SJCRH30 (cell line): ENCODE measurements around the gene CARD9. TPM values are rescaled to one million over a fixed set of nuclear protein-coding genes. Genes with fewer than 3 reads are reported as not detected.

Experiments
- DNase-seq, 2 experiments: peaks; one replicate each; pipeline ENCODE4 v3.0.0-alpha.2; 2015 to 2020
- H3K27ac ChIP-seq: fragments of 250-450 bp; sonication (Bioruptor Pico); 2 replicates; pipeline ENCODE4 v1.5.1; 2020; ENCODE audit warnings: mild to moderate bottlenecking, moderate library complexity
- H3K27me3 ChIP-seq: fragments of 250-450 bp; sonication (Bioruptor Pico); 2 replicates; pipeline ENCODE4 v1.5.1; 2020; ENCODE audit warnings: mild to moderate bottlenecking, moderate library complexity
- H3K36me3 ChIP-seq: fragments of 250-450 bp; sonication (Bioruptor Pico); 2 replicates; pipeline ENCODE4 v1.5.1; 2020; ENCODE audit warnings: mild to moderate bottlenecking, moderate library complexity
- H3K4me1 ChIP-seq: fragments of 250-450 bp; sonication (Bioruptor Pico); 2 replicates; pipeline ENCODE4 v1.5.1; 2020; ENCODE audit warnings: mild to moderate bottlenecking, moderate library complexity
- H3K4me3 ChIP-seq: fragments of 250-450 bp; sonication (Bioruptor Pico); 2 replicates; pipeline ENCODE4 v1.5.1; 2020; ENCODE audit warnings: mild to moderate bottlenecking, moderate library complexity
- H3K9me3 ChIP-seq: fragments of 250-450 bp; sonication (Bioruptor Pico); replicated peaks from 2 replicates; pipeline ENCODE4 v1.5.1; 2020; ENCODE audit warnings: mild to moderate bottlenecking, moderate library complexity
- total RNA-seq: library from RNA; depleted of rRNA; stranded (reverse); fragments of >200 nt; shearing (Covaris generic); gene quantifications from 2 replicates; pipeline ENCODE4 v1.2.3, GENCODE V29; 2014

CARD9 gene
- total RNA-seq, 1 experiment from 2014 or later: 11.8 TPM

DNA sequence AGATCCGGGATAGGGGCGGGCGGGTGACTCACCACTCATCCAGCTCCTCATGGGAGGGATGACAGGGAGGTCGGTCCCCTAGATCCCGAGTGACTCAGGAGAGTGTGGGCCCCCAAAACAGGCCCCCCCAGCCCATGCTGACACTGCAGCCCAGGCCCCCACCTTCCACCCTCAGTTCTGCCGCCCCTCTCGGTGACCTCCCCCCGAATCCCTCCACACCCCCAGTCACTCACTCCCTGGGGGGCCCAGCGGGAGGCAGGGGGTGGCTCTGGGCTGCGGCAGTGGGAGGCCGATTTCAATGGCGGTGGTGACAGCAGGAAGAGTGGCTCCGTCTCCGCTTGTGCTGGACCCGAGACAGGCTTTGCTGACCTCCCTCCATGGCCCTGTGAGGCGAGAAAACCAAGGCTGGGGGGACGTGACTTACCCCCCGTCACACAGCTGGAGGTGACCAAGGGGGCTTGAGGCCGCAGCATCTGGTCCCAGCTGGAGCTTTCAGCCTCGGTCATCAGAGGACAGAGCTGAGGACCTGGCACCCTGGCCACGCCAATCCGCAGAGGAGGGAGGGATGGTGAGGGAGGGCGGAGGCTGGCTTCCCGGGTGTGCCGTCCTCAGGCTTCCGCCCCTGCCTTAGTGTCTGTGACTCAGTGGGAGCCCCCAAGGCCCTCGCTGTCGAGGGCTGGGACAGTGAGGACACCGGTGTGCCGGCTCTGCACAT lies 37.2 kb downstream of the CARD9 start:
- no peaks in the 10 kb centered on the region for H3K9me3 ChIP-seq
- no peak overlapping the region for H3K4me3 ChIP-seq
- peaks cover 62% of the 10 kb centered on the region for H3K36me3 ChIP-seq
- H3K27ac ChIP-seq: no peak overlapping the region
- no peaks in the 10 kb centered on the region for H3K4me1 ChIP-seq
- H3K27me3 ChIP-seq: no peaks in the 10 kb centered on the region
- no peak for DNase-seq

DNA sequence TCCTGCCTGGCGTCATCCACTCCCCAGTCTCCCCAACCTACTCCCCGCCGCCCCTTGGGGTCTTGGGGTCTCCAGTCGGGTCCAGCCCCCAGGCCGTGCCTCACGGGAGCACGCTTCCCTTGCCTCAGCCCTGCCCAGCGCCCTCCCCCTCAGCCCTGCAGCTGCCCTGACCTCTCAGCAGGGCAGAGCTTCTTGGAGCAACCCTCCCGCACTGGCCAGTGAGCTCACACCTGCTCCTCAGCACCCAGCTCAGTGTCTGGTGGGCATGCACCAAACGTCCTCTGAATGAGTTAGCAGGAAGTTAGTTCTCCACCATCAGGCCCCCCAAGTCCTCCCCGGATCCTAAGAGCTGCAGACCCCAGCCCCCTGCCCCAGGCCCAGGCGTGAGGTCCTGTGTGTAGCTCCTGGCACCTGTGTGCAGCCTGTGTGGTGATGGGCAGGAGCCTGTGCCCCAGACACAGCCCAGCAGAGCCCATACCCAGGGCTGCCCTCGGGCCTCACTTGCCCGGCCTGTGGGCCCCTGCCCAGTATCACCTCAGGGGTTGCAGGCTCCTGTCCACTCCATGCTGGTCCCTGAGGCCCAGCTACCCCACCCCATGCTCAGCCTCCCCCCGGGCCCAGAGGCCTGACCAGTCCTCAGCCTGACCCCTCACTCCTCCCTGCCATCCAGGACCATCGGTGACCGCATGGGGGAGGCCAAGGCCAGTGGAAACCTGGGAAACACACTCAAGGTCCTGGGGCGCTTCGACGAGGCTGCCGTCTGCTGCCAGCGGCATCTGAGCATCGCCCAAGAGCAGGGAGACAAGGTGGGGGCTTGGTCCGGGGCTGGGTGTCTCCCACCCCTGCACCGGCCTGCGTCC lies 37.9 kb downstream of the CARD9 start:
- Histone ChIP-seq H3K9me3 (no peaks in the 10 kb centered on the region), H3K4me1 (no peaks in the 10 kb centered on the region), H3K36me3 (peaks cover 59% of the 10 kb centered on the region), H3K27ac (no peak overlapping the region), H3K27me3 (no peaks in the 10 kb centered on the region), H3K4me3 (no peak overlapping the region)
- no peak for DNase-seq

DNA sequence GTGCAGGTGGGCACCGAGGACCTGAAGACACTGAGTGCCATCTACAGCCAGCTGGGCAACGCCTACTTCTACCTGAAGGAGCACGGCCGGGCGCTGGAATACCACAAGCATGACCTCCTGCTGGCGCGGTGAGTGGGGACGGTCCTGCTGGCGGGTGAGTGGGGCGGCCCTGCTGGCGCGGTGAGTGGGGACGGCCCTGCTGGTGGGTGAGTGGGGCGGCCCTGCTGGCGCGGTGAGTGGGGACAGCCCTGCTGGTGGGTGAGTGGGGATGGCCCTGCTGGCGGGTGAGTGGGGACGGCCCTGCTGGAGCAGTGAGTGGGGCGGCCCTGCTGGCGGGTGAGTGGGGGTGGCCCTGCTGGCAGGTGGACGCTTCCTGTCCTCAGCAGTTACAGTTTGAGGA lies 38.9 kb downstream of the CARD9 start:
- Histone ChIP-seq H3K27me3 (no peaks in the 10 kb centered on the region), H3K9me3 (no peaks in the 10 kb centered on the region), H3K4me1 (no peaks in the 10 kb centered on the region), H3K36me3 (peaks cover 53% of the 10 kb centered on the region), H3K4me3 (no peak overlapping the region), H3K27ac (no peak overlapping the region)
- no peak for DNase-seq

DNA sequence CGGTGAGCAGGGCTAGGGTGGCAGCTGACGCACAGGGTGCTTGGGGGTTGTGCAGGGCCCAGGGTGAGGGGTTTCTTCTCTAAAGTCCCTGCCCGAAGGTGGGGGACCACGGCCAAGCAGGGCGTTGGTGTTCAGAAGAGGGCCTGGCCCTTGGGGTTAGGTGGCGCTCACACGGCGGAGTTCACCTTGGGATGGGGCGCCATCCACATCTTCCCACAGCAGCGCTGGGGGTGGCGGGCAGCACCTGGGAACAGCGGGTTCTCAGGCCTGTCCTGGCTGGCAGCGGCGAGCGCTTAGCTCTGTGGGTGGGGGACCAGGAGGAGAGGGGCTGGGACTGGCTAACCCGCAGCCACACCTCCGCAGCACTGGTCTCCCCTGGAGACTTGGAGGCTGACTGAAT lies 40.0 kb downstream of the CARD9 start:
- DNase-seq: no peak
- Histone ChIP-seq H3K9me3 (no peaks in the 10 kb centered on the region), H3K36me3 (peaks cover 45% of the 10 kb centered on the region), H3K4me1 (peaks cover 4% of the 10 kb centered on the region; the same call in 1 of the 2 replicates), H3K27ac (no peak overlapping the region), H3K4me3 (no peak overlapping the region), H3K27me3 (no peaks in the 10 kb centered on the region)

DNA sequence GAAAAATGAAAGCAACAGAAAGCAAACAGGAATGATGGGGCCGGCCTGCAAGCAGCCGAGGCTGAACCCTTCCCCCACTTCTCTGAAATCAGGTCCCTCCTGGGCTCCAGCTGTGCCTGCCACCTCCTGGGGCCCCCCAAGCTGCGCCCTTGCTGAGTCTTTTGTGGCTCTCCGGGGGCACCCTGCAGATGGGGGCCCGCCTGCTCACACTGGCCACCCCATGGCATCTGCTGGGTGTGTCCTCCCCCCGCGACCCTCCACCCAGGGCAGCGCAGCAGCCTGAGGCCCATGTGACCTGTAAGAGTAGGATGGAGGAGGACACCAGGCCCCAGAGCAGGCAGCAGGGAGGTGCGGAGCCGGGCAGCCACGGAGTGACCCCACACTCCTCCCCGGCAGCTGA lies 40.4 kb downstream of the CARD9 start:
- peaks cover 40% of the 10 kb centered on the region for H3K36me3 ChIP-seq

DNA sequence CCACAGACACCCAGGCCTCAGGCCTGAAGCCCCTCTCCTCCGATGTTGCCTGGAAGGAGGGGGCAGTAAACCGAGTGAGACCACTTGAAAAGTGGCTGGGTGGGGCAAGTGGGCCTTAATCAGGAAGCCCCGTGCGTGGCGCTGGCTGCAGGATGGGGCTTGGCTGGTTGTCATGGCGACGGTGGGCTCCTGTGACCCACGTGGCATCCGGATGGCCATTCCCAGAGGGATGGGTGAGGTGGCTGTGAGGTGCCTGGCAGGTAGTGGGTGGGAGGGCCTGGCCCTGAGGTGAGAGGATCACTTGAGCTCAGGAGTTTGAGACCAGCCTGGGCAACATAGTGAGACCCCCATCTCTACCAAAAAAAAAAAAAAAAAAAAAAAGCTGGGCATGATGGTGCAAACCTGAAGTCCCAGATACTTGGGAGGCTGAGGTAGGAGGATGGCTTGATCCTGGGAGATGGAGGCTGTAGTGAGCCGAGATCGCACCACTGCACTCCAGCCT lies 40.9 kb downstream of the CARD9 start:
- no peak overlapping the region for H3K4me3 ChIP-seq
- H3K4me1 ChIP-seq: peaks cover 4% of the 10 kb centered on the region; the same call in 1 of the 2 replicates
- H3K9me3 ChIP-seq: no peaks in the 10 kb centered on the region
- no peak overlapping the region for H3K27ac ChIP-seq
- DNase-seq: no peak
- H3K36me3 ChIP-seq: peaks cover 37% of the 10 kb centered on the region
- no peaks in the 10 kb centered on the region for H3K27me3 ChIP-seq

More for the DNA sequence above, 40.4 kb downstream of the CARD9 start:
- H3K4me1 ChIP-seq: peaks cover 4% of the 10 kb centered on the region; the same call in 1 of the 2 replicates
- no peak overlapping the region for H3K4me3 ChIP-seq
- H3K27ac ChIP-seq: no peak overlapping the region
- no peaks in the 10 kb centered on the region for H3K9me3 ChIP-seq
- no peaks in the 10 kb centered on the region for H3K27me3 ChIP-seq
- DNase-seq: no peak

DNA sequence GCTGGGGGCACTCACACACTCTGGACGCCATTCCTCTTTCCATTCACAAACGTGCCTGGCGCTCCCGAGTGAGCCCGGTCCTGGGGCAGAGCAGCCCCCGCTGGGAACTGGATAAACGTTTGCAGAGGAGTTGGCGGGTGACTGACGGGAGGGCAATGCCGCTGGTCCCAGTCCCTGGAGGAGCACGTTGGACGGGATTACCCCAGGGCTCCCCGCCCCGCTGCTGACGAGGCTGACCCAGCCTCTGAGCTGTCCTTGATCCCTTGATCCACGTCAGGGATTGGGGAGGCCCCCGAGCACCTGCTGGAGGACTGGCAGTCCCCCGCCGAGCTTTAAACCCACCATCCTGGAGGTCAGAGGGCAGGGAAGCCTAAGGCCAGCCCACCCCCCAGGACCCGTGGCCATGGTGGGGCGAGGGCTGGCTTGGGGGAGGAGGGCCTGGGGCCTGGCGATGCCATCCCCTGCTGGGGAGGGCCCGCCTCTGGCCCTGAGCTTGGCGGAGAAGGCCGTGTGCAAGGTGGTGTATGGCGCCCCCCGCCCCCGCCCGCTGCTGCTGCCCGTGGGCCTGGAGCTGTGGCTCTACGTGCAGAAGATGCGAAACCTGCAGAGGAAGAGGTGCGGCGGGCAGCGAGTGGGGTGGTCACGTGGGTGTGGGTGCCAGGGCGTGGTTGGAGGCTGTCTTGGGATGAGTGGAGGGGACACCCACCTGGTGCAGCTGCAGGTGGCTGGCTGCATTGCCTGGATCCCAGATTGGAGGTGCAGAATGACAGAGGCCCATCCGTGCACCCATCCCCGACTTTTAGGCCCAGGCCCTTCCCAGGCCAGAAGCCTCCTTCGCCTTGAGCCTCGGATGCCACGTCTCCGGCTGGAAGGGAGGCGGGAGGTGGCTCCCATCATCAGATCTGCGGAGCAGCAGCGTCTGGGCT lies 41.6 kb downstream of the CARD9 start:
- no peak overlapping the region for H3K4me3 ChIP-seq
- no peak overlapping the region for H3K27ac ChIP-seq
- DNase-seq: no peak
- H3K36me3 ChIP-seq: peaks cover 32% of the 10 kb centered on the region
- H3K4me1 ChIP-seq: peaks cover 6% of the 10 kb centered on the region; the same call in 1 of the 2 replicates
- no peaks in the 10 kb centered on the region for H3K27me3 ChIP-seq
- no peaks in the 10 kb centered on the region for H3K9me3 ChIP-seq

DNA sequence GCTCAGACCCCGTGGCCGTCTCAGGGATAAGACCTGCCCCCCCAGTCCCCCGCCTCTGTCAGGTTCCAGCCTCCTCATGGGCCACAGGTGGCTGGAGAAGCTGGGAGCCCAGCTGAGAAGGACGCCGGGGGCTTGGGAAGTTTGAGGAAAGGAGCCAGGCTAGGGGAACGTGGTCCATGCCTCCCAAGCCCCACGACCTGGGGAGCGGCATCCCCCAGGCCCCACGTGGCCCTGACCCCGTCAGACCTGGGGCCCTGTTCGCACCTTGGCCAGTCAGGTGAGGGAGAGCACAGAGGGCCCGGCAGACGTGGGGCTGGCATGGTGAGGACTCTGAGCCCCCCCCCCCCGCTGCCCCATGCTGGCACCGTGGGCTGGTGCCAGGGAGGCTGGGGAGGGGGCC lies 42.4 kb downstream of the CARD9 start:
- Histone ChIP-seq H3K27ac (no peak overlapping the region), H3K36me3 (peaks cover 24% of the 10 kb centered on the region), H3K4me1 (peaks cover 10% of the 10 kb centered on the region; the same call in 1 of the 2 replicates), H3K27me3 (no peaks in the 10 kb centered on the region), H3K4me3 (no peak overlapping the region), H3K9me3 (no peaks in the 10 kb centered on the region)
- DNase-seq: no peak

DNA sequence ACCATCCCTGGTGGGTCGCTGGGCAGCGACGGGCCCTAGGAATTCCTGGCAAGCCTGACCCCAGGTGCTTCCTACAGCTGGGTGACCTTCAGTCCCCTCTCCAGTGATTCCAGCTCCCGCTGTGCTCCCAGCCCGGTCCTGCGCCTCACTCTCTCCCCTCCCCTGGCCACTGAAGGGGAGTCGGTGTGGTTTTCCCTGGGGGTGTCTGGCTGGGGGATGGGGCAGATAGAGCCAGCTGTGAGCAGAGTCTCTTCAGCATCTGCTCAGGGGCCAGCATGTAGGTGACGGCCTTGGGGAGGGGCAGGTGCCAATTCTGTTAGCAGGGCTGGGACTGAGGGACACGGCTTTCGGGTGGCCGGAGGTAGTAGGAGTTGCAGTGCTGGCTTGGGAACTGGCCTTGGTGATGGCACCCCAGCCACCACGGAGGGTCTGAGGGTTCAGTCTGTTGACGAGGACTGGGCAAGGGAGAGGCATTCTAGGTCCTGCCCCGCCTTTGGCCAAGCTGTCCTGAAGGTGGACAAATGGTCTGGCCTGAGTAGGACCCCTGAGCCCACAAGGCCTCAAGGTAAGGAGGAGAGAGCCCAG lies 43.0 kb downstream of the CARD9 start:
- H3K9me3 ChIP-seq: no peaks in the 10 kb centered on the region
- no peak for DNase-seq
- H3K27me3 ChIP-seq: no peaks in the 10 kb centered on the region
- no peak overlapping the region for H3K27ac ChIP-seq
- H3K4me3 ChIP-seq: no peak overlapping the region
- peaks cover 21% of the 10 kb centered on the region for H3K36me3 ChIP-seq
- H3K4me1 ChIP-seq: peaks cover 15% of the 10 kb centered on the region

DNA sequence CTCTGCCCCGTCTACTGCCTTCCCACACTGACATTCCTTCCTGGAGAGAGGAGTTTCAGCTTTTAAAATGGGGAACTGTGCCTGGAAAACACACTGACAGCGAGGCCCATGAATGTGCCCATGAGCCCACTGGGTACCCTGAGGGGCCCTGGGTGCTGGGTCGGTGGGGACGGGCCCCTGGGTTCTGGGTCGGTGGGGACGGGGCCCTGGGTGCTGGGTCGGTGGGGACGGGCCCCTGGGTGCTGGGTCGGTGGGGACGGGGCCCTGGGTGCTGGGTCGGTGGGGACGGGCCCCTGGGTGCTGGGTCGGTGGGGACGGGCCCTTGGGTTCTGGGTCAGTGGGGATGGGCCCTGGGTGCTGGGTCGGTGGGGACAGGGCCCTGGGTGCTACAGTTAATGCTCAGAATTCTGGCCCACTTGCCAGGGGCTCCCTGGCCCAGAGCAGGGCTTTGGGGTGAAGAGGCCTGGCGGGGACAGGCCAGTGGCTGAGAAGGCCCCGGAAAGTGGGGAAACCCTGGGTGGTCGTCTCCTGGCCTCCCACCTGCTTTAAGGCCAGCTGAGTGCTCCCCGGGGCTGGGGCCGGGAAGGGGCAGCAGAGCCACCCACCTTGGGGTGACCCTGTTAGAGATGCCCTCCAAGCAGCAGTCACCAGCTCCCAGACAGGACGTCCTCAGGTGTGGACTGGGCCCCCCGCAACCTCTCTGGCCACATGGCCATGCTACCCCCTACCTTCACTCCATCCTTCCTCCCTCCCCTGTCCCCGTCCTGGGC lies 43.6 kb downstream of the CARD9 start:
- Histone ChIP-seq H3K4me3 (peak overlapping the region; percentile 76; the same call in 1 of the 2 replicates), H3K36me3 (peaks cover 16% of the 10 kb centered on the region), H3K27me3 (no peaks in the 10 kb centered on the region), H3K4me1 (peaks cover 20% of the 10 kb centered on the region), H3K27ac (no peak overlapping the region), H3K9me3 (no peaks in the 10 kb centered on the region)
- no peak for DNase-seq

DNA sequence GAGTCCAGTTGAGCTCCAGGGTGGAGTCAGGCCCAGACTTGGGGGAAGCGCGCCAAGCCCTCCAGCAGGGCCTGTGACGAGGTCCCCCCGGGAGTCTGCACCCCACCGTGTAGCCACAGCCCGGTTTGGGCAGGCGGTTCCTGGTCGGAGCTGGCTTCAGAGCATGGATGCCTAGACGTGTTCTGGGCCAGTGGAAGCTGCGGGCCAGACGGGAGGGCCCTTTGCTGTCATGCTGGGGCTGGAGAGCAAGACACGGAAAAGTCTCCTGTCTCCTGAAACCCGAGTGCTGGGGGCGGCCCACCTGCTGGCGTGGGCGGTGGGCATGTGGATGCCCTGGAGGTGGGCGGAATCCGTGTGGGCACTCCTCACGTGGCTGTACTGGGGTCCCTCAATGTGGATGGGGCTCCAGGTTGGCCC lies 44.2 kb downstream of the CARD9 start:
- Histone ChIP-seq H3K4me1 (peaks cover 20% of the 10 kb centered on the region), H3K27ac (peak overlapping the region; percentile 63), H3K27me3 (no peaks in the 10 kb centered on the region), H3K4me3 (peak overlapping the region; percentile 76), H3K9me3 (no peaks in the 10 kb centered on the region), H3K36me3 (peaks cover 14% of the 10 kb centered on the region)
- DNase-seq: no peak

DNA sequence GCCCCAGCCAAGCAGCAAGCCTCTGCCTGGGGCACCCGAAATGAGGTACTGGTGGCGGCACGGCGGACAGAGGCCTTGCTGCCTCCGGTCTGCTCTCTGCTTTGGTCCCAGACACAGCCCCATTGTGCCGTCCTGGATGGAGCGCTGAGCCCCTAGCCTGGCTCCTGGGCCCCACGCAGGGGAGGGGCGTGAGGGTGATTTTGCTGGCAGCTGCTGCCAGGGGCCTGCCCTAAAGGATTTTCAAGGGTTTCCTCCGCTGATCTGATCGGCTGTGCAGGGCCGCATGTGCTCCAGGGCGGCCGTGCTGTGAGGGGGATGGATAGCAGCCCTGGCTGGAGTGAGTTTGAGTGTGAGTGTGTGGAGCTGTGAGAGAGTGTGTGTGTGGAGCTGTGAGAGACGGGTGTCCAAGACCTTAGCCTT lies 44.8 kb downstream of the CARD9 start:
- H3K9me3 ChIP-seq: no peaks in the 10 kb centered on the region
- H3K27me3 ChIP-seq: peaks cover 2% of the 10 kb centered on the region; the same call in 1 of the 2 replicates
- H3K4me3 ChIP-seq: peak overlapping the region; percentile 76
- peak; percentile 95 to 96 for DNase-seq
- peaks cover 20% of the 10 kb centered on the region for H3K4me1 ChIP-seq
- H3K27ac ChIP-seq: peak overlapping the region; percentile 63
- peaks cover 12% of the 10 kb centered on the region; the same call in 1 of the 2 replicates for H3K36me3 ChIP-seq

DNA sequence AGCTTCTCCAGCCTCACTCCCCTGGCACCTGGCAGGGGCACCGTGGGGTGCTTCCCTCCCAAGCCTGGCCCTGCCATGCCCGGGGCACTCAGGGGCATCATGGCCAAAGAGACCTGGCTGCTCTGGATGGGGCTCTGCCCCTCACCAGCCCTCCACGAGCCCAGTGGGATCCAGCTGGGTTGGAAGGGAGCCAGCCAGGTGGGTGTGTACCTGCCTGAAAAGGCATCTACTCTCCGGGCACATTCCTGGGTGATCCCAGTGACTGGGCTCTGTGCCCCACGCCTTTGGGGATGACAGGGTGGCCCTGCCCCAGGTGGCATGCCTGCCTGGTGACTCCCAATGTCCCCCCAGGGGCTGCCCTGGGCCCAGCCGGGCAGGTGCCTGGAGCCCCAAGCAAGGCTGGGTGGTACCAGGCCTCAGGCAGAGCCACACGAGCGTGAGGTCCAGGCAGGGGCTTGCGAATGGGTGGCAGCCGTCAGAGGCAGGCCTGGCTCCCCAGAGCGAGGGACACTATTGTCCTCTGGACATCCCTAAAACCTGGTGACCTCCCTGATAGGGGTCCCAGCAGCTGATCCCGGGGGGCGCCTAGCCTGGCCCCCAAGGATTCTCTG lies 45.4 kb downstream of the CARD9 start:
- peak overlapping the region; percentile 63 for H3K27ac ChIP-seq
- H3K27me3 ChIP-seq: peaks cover 7% of the 10 kb centered on the region; the same call in 1 of the 2 replicates
- DNase-seq: no peak
- peaks cover 20% of the 10 kb centered on the region for H3K4me1 ChIP-seq
- peaks cover 12% of the 10 kb centered on the region; the same call in 1 of the 2 replicates for H3K36me3 ChIP-seq
- no peaks in the 10 kb centered on the region for H3K9me3 ChIP-seq
- H3K4me3 ChIP-seq: peak overlapping the region; percentile 76
